SKM-1 (cell line): ENCODE data around the gene ARHGEF40.

Experiments
- DNase-seq: peaks from one replicate; lab custom pipeline; 2025; ENCODE audit not compliant: unreplicated experiment; lab: John Stamatoyannopoulos, UW

The ARHGEF40 gene

DNA sequence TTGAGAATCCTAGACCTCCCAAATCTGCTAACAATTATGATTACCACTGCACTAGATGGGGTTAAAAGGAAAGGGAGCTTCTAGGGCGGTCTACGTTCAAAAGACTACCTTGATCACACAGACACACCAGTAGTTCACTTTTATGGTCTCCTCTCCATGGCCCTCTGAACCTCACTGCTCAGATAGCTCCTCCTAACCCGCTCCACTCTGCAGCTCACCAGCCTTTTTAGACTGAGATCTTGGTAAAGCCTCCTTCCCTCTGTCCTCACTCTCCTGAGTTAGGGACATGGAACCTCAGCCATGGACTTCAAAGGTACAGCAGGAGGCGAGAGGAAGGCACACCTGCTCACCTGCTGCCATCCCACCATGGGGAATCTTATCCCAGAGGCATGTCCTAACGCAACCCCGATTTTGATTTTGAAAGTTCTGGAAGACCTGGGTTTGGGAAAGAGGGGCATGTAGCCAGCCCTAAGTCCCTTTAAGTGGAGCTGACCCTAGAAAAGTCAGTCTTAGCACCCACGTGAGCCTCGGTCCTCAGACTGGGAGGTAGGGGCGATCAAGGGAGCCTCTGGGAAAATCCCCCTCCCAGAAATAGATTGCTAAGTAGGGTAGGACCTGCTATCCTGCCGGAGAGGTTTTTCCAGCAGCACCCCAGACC is 27.0 kb downstream of the ARHGEF40 start:
- DNase-seq, result no peak

DNA sequence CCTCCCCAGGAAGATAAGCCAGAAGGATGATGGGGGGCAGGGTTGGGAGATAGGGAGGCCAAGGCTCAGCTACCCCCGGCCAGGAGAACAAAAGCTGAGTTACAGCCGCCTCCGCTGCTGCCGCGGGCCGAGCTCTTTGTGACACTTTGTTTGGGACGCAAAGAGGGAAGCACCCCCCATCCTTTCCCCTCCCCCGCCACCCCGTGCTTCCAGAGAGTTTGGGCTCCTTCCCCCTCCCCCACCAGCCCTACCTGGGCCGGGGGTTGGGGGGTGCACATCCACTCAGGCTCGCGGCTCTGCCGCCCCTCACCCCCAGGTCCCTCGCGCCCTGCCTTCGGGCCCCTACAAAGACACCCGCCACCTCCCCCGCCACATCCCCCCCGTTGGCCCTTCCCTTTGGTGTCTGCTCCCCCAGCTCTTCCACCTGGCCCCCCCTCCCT is 27.6 kb downstream of the ARHGEF40 start:
- DNase-seq, result no peak

- peak; percentile 8 for DNase-seq
Measured at GRCh38 chr14:21098076-21098891, 28.2 kb downstream of the ARHGEF40 start, which contains the start of gene ZNF219. TSS of gene ZNF219 (minus strand) at chr14:21098655. CDS start at chr14:21093591, 5,064 bp downstream.

- DNase-seq, result no peak
Measured at GRCh38 chr14:21098892-21099595, 28.9 kb downstream of the ARHGEF40 start.

DNA sequence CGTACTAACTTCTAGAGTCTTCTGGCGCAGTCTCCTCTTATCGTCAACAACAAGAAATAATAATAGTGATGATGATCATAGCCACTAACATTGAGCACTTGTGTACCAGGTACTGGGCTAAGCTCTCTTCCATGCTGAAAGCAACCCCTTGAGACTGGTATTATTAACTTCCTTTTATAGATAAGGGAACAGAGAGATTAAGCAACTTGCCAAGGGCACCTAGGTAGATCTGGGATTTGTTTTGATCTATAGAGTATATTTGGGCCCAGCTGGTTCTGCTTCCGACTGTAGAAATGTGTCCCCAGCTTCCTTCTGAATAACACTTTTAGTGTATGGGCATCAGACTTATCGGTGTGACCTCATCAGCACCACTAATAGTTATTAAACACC is 29.5 kb downstream of the ARHGEF40 start:
- DNase-seq, result no peak

- no peak for DNase-seq
Measured at GRCh38 chr14:21100931-21101330, 30.8 kb downstream of the ARHGEF40 start, which contains the start of gene TMEM253. TSS of gene TMEM253 (plus strand) at chr14:21101066. CDS start at chr14:21101344, 278 bp downstream.

DNA sequence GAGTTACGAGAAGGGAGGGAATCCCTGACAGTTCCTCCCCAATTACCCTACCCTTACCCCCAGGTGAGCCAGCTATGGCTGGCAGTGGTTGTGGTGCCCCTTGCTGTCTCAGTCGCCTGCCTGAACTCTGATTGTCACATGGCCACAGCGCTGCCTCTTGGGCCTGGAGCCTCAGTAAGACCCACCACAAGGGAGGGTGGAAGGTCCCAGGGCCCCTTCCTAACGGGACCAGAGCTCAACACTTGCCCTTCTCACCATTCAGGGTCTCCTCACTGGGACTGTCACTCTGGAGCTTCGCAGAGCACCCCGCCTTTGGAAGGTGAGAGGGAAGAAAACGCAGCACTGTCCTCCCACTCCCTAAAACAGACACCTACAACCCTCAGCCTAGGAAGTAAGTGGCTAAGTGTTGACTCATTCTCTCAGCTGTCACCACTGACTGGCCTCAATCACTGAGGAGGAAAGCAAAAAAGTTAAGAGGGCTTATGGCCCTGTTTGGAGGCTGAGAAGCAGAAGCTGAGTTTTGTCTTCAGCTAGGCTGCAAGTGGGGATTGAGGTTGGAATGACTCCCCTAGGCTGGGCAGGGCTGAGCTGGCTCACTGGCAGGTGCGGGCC is 31.8 kb downstream of the ARHGEF40 start:
- no peak for DNase-seq

DNA sequence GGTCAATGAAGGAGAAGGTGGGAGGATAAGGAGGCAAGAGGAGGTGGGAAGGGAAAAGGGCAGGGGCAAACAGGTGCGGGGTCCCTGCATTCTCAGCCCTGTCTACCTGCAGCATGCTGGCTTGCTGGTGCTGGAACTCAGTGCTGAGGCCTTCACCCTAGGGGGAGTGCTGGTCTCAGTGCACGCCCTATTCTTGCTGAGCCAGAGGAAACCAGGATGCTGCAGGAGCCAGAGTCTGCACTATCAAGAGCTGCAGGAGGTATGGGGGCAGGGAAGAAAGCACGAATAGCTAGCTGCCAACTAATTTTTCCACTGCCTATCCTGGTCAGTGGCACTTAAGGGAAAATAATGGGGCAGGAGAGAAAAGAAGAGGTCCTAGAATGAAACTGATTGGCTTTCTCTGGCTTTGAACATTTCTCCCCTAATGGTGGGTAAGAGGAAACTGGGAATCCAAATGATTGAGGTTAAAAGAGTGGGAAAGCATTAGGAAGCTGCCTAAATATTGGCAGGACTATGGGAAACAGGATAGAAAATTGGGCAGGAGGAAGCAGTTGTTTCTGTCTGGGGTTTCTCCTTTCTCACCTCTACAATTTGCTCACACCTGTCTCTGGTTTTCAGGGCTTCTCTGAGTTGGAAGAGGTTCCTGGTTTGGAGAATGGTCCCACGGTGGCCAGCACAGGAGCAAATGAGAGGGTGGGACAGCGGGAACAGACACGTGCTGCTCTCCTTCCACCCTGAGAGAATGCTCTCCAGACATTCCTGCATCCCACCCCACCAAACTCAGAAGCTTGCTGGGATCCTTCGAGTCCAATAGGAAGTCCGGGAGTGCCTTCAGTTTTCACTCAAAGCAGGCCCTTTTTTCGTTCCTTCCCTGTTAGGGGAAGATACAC is 32.7 kb downstream of the ARHGEF40 start:
- no peak for DNase-seq

GRCh38 chr14:21103411-21103709 is 33.3 kb downstream of the ARHGEF40 start:
- DNase-seq, result no peak

DNA sequence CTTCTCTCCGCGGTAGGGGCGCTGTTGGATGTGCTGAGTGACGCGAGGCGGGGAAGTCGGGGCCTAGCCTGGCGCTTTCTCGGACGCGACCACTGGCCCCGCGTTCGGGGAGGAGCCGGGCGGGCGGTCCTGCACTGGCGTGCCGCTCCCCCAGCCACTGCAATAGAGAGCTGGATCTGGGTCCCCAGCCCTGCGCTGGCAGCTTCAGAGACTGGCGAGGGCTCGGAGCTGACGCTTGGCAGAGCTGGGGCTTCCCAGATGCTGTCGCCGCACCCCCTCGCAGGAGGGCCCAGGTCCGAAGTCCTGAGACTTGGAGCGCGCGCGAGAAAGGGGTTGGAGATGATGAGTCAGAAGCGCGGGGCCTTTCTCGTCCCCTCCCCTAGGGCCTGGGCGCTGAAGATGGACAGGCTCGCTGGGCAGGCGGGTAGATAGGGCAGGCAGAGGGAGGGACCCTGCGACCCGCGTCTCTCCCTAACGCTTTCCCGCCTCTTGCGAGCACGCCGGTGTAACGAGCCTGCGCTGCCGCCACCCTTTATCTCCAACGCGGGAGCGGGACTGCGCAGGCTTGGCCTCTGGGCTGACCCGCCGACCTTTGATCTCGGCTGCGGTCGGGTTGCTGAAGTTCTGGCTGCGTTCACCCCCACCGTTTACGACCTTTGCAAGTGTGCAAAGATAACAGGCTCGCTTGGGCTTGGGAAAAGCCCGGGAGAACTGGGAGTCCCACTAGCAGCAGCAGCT is 33.8 kb downstream of the ARHGEF40 start:
- DNase-seq, result peak; percentile 67

- DNase-seq, result no peak
Measured at GRCh38 chr14:21104448-21105060, 34.5 kb downstream of the ARHGEF40 start.

GRCh38 chr14:21105095-21105494 is 35.0 kb downstream of the ARHGEF40 start:
- no peak for DNase-seq

DNA sequence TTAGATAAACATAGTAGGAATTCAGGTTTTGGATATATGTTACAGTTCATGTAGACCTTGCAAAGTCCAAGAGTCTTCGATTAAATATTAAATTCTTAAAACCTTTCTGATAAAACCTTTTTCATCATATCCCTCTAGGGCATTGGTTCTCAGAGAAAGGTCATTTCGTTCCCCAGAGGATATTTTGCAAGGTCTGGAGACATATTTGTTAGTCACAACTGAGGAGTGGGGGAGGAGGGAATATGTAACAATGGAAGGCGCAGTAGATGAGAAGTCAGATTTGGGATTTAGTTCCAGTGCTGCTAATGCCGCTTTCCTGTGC is 36.0 kb downstream of the ARHGEF40 start:
- DNase-seq, result peak; percentile 4

DNA sequence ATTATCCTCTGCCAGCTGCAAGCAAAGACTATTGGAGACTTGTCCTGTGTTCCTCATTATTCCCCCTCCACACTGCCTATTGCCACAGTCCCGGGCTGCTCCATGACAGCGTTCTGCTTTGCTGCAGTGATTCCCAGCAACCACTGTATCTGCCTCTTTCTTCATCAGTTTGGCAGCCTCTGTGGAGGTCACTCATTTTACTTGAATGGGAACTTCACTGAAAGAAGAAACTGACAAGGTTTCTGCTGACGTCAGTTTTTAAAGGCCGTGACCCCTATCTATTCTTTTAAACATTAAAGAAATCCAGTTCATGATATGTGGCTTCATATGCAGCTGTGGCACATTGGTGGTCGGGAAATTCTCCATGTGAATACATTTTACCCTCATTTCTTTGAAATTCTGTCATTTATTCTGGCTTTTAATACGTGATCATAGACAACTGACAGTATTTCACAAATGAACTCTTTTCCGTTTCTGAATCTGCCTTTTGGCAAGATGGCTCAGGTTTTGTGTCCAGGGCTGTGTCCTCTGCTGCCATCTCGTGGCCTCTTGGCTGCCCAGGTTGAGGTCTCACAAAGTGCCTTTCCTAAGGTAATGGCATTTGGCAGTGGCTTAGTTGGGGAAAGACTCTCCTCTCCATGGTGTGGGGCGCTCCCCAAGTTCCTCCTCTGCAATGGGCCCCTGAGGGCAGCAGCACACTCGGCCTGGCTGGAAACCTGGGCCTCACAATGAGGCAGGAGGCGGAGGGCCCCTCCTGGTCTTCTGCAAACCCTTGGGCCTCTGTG is 36.6 kb downstream of the ARHGEF40 start:
- DNase-seq, result peak; percentile 6

- DNase-seq, result no peak
Measured at GRCh38 chr14:21107283-21107800, 37.2 kb downstream of the ARHGEF40 start.

- DNase-seq, result no peak
Measured at GRCh38 chr14:21108791-21109190, 38.7 kb downstream of the ARHGEF40 start.

DNA sequence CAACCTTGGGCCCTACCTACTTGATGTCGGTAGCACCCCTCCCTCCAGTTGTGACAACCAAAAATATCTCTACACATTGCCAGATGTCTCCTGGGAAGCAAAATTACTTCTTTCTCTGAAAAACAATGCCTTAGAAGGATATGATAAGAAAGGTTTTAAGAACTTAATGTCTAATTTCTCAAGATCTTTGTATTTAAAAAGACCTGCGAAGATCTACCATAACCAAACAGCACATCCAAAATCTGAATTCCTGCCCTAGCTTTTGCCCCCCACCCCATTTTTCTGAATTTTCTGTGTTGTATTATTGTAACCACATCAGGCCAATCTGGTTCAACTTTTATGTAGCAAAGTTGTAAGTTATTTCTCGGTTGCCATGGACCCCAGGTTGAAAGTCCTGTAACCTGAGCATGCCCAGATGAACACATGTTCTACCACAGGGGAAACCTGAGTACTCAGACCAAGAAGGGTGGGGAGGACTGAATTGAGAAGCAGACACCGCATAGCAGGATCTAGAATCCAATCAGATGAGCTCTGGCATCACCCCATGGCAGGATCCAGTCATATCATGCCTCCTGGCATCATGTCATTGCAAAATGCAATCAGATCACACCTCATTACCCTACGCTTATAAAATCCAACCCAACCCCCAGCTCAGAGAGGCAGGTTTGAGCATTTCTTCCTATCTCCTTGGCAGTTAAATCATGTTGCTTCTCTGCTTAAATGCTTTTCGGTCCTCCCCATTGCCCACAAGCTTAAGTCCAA is 39.5 kb downstream of the ARHGEF40 start:
- no peak for DNase-seq

DNA sequence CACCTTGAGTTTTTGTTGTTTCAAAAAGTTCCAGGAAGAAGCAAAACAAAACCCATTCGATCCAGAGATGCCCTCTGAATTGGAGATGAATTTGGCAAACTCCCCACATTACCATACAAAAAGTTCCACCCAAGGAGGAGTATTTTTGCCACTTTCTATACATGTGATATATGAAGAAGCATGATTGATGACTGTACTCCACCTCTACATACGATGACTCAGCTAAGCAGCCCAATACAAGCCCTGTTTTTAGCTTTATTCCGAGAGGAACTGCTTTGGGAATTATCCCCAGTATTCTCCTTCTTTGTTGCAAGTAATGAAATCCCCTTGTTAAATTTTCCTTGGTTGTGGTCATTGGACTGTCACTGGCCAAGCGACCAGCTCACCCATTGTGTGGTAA is 42.2 kb downstream of the ARHGEF40 start:
- no peak for DNase-seq
